Glomerular visceral epithelial cell (primary cell): ENCODE results near the gene GPC1.

Source experiments
- DNase-seq: peaks from one replicate; pipeline ENCODE4 v3.0.0-alpha.2; 2016; ENCODE audit errors: extremely low spot score

The GPC1 gene

GRCh38 chr2:240431271-240431660 is 4.2 kb upstream of the GPC1 start:
- no peak for DNase-seq

- no peak for DNase-seq
These were observed 3.6 kb upstream of the GPC1 start for GRCh38 chr2:240431661-240432424.

GRCh38 chr2:240432430-240432819 is 3.0 kb upstream of the GPC1 start:
- DNase-seq: no peak

GRCh38 chr2:240432820-240433801 is 2.4 kb upstream of the GPC1 start:
- DNase-seq: no peak

- DNase-seq: peak; percentile 90
These were observed 1.3 kb upstream of the GPC1 start for GRCh38 chr2:240433973-240434727.

GRCh38 chr2:240434728-240435456 is 571 bp upstream of the GPC1 start:
- peak; percentile 92 for DNase-seq

- no peak for DNase-seq
These were observed 652 bp downstream of the GPC1 start for GRCh38 chr2:240435948-240436682.

- peak; percentile 28 for DNase-seq
These were observed 1.5 kb downstream of the GPC1 start for GRCh38 chr2:240436683-240437550.

- no peak for DNase-seq
These were observed 2.0 kb downstream of the GPC1 start for GRCh38 chr2:240437551-240437860.

GRCh38 chr2:240437861-240438809 is 2.7 kb downstream of the GPC1 start:
- DNase-seq: peak; percentile 74

GRCh38 chr2:240438810-240439697 is 3.6 kb downstream of the GPC1 start:
- no peak for DNase-seq

GRCh38 chr2:240439698-240440151 is 4.3 kb downstream of the GPC1 start:
- no peak for DNase-seq

GRCh38 chr2:240440251-240440650 is 4.8 kb downstream of the GPC1 start:
- DNase-seq: no peak

GRCh38 chr2:240440704-240441320 is 5.3 kb downstream of the GPC1 start:
- no peak for DNase-seq

GRCh38 chr2:240441326-240441992 is 6.0 kb downstream of the GPC1 start:
- DNase-seq: no peak

GRCh38 chr2:240441993-240442411 is 6.5 kb downstream of the GPC1 start:
- no peak for DNase-seq
